NCI-H128 (cell line): ENCODE data around the gene NHLRC3.
"Not testable (repeated sequence)": the region's sequence is repeated elsewhere in the genome, so short reads cannot be mapped to it uniquely, and the experiment has no call there.

Experiments
- DNase-seq: peaks from one replicate; lab custom pipeline; 2025; ENCODE audit not compliant: unreplicated experiment; lab: John Stamatoyannopoulos, UW

NHLRC3 gene, protein sequence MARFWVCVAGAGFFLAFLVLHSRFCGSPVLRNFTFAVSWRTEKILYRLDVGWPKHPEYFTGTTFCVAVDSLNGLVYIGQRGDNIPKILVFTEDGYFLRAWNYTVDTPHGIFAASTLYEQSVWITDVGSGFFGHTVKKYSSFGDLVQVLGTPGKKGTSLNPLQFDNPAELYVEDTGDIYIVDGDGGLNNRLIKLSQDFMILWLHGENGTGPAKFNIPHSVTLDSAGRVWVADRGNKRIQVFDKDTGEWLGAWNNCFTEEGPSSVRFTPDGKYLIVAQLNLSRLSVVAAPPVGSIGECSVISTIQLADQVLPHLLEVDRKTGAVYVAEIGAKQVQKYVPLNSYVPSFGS

DNA sequence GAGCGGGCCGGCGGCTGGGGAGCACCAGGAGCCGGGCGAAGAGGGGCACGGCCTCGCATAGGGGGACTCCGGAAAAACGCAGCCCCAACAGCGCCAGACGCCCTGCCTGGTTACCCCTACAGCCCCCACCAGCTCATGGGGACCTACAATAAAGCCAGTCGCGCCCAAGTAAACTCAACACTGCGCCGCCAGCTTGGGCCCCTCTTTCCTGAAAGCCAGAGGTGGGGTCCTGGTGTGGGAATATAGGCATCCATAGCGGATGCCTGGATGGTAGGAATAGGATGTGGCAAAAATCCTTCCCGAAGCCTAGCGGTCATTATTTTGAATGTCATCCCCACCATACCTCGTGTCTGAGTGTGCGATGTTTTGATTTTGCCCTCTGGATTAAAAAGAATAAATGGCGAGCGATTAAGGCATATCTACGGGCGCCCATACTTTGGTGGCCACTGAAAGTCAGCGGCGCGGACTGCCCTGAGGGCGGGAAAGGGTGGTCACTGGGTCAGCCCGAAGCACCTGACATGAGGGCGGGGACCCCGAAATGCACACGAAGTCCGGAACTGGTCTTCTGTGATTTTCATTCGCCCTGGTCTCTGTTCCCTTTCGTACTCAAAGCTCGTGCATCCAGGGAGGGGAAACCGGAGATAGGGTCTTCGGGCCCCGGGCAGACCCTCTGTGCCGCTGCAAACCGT is at the start of gene NHLRC3, which contains the start of gene PROSER1:
Gene NHLRC3 (plus strand): TSS at position 577 of the 689 bp plus-strand sequence. CDS start 184 bp downstream, outside the sequence.
Gene PROSER1 (minus strand): TSS at position 210 of the 689 bp plus-strand sequence. CDS start 847 bp downstream, outside the sequence.
- peak; percentile 94 for DNase-seq

DNA sequence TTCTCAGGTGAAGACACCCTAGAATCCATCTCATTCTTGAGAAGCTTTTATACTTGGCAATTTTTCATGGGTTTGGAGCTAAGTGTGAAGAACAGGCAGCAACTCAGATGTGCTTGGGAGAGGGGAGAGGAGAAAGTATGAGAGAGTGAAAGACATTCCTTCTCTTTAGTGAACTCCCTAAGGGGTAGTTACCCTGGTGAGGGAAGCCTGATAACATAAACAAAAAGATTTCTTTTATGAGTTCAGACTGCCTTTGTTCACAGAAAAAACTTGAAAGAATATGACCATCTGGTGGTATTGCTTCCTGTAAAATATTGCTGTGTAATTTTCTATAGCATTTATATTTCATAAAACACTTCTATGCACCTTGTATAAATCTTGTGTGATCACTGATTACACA is 47.6 kb upstream of the NHLRC3 start, which contains the start of gene STOML3:
Gene STOML3 (minus strand): TSS at position 139 of the 400 bp plus-strand sequence. CDS start 110 bp downstream, at position 29.
- DNase-seq: no peak

DNA sequence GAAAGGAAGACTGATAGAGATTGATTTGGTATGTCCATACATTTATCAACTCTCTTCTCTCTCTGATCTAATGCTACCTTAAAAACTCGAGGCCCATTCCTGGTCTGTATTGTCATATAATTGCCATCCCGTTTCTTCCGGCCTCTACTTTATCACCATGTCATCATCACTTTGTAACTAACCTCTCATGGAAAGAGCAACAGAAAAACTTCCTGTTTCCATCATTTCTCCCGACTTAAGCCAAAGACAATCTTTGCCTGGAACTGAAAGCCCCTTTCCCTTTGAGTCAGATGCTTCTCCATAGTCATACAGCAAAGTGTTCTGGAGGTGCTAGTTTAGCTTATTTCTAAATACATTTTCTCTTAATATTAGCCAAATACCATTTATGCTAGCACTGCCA is 44.9 kb upstream of the NHLRC3 start:
- DNase-seq: no peak

DNA sequence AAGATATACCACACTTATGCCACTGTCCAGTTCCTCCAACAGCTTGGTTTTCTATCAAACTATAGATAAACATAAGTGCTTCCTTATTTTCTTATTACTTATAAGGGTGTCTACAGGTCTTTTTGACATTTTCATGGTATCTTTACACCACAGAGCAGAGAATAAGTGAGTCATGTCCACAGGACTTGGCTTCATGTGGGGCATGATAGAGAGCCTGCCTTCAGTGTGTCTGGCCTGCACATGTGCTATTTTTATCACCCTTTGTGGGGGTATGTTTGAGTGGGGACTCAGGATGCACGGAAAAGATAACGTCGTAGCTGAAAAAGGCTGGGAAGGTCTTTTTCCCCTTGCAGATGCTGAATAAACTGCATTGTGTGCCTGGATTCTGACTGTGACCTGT is 39.5 kb upstream of the NHLRC3 start:
- DNase-seq: no peak

DNA sequence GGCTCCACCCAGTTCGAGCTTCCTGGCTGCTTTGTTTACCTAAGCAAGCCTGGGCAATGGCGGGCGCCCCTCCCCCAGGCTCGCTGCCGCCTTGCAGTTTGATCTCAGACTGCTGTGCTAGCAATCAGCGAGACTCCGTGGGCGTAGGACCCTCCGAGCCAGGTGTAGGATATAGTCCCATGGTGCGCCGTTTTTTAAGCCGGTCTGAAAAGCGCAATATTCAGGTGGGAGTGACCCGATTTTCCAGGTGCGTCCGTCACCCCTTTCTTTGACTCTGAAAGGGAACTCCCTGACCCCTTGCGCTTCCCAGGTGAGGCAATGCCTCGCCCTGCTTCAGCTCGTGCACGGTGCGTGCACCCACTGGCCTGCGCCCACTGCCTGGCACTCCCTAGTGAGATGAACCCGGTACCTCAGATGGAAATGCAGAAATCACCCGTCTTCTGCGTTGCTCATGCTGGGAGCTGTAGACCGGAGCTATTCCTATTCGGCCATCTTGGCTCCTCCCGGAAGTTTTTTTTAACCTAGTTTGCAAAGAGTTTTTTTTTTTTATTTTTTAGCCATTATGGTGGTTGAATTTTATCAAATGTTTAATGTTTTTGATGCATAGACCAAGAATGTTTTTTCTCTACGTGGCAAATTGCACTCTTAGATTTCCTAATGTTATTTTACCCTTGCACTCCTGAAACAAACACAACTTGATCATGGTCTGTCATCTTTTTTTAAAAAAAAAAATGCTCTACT is 31.7 kb upstream of the NHLRC3 start:
- DNase-seq: not testable (repeated sequence)

DNA sequence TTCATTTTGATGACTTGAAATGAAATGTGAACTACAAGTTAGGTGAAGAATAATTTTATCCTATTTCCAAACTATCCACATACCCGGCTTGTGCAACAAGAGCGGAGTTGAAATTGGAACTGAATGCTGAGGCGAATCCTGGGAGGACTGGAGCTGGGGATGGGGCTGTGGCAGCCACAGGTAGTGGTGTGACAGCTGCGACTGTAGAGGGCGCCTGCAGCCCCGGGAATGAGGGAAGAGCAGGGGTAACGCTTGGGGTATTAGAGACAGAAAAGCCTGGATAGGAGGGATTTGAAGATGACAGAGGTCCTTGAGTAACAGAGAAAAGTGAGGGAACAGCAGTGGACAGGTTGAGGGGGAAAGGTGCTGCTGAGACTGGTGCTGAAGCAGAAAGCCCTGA is 25.6 kb upstream of the NHLRC3 start:
- DNase-seq: no peak

DNA sequence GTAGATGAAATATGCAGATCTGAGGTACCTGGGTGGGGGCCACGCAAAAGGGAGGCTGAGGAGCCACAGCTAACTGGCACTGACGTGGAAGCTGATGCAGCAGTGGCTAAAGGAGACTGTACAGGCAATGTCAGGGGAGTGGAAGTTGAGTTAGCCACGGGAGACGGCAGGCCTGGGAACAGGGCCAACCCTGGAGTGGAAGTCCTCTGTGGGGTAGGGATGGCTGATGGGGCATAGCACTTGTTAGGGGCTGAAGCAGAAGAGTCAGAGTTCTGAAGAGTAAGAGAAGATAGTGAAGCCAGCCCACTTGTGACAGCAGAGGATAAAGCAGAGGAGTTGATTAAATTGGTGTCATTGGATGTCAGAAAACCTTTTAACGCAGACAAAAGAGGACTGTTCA is 24.8 kb upstream of the NHLRC3 start:
- no peak for DNase-seq

DNA sequence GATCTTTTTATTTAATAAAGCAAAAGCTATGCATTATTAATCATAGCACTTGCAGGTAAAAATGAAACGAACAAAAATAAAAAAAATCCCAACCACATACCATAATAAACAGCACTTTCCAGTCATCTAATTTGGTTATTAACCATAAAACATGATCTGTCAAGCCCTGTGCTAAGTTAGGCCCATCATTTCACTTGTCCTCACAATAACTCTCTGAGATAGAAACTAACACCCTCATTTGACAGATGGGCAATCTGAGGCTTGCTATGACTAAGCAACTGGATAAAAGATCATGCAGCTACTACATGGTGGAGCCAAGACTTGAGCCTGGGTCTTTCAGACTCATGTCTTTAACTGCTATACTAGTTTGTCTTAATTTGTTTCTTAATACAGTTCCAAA is 22.2 kb upstream of the NHLRC3 start:
- no peak for DNase-seq

DNA sequence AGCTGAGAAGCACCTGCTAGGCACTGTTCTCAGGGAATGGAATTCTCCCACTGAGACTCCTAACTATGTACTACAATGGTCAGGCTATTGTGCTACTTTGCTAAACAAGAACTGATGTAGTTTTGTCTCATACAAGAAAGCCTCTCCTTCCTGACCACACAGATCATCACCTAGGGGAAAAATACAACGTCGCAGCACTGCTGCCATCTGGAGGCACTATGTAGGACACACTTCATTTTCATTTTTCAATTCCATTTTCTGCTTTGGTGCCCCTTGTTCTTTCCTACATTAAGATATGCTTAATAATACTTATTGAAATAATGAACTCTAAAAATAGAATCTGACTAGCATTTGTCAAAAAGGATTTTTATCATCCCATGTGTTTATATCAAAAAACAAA is 21.5 kb upstream of the NHLRC3 start:
- DNase-seq: peak; percentile 10

DNA sequence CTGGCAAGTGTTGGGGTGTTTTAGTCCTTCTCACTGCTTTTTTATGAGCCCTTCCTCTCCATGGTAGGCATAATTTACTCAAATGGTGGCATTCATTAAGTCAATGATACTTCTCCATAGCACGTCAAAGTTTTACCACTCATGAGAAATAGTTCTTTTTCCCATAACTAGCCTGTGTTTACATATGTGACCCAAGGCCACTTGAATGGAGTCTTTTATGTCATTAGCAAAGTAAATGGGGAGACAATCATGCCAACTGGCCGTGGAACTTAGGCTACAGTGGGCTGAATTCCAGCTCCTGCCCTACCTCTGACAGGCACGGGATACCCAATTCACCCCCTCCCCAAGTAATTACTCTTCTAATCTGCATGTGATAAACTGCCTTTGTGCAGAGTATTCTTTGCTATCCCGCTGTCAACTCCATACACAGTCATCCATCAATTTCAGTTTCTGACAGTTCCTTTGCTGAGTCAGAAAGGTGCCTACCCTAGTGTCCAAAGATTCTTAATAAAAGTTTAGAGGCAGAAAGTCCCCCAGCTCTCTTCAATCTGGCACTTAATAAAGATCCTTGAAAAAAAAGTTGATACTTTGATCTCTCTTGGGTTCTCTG is 17.3 kb upstream of the NHLRC3 start:
- no peak for DNase-seq

DNA sequence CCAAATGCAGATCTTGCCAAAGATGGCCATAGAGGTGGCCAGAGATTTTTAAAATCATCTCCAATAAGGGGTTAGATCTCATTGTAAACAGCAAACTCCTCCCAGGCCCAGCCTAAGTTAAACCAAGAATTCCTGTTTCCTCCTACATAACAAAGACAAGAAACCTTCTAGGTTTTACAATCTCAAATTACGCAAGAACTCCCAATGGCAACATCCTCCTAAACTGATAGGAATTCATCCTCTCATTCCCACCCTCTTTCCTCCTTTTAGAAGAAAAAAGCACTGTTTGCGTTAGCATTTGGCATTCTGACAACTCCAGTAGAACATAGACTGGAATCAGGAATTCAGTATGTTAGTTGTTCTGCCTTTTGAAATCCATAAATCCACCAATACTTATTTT is 14.9 kb upstream of the NHLRC3 start:
- no peak for DNase-seq

DNA sequence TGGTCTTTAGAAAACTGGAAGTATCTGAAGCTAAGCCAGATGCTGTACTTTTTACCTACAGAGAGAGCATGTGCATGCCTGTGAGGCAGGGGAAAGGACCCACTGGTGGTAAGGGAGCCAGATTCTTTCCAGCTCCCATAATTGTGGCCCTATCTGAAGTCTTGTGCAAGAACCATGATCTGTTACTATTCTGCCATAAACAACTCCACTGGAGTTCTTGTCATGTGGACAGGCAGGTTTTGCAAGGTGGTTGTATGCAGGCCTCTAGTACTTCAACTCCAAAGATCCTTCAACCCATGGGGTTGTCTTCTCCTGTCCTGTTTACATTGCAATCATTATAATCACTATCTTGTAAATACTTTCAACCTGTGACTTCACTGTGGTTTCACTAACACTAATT is 14.5 kb upstream of the NHLRC3 start:
- no peak for DNase-seq

DNA sequence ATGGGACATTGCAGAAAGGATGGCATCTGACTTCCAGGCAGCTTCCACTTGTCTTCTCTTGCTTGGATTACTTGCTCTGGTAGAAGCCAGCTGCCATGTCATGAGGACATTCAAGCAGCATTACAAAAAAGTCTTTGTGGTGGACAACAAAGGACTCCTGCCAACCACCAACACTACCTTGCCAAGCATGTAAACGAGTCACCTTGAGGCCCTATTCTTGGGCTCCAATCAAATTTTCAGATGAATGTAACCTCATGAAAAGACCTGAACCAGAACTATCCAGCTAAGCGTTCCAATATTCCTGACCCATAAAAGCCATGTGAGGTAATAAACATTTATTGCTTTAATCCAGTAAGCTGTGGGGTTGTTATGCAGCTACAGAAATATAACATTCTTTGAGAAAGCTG is 12.8 kb upstream of the NHLRC3 start:
- no peak for DNase-seq

DNA sequence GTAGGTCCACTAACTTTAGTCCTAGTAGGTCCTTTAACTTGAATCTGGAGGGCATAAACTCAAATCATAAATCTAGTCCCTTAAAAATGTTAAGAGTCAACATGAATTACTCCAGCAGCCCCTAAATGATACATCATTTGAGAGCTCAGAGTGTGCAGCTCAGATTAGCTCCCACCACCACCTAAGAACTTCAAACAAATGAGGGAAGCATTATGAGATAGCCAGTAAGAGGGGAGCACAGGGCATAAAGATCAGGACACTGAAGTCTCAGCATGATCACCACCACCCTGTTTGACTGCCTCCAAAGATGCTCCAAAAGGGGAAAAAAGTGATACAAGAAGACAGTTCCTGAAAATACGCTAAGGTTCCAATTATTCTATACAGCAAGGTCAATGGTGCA is 6.1 kb upstream of the NHLRC3 start:
- no peak for DNase-seq

DNA sequence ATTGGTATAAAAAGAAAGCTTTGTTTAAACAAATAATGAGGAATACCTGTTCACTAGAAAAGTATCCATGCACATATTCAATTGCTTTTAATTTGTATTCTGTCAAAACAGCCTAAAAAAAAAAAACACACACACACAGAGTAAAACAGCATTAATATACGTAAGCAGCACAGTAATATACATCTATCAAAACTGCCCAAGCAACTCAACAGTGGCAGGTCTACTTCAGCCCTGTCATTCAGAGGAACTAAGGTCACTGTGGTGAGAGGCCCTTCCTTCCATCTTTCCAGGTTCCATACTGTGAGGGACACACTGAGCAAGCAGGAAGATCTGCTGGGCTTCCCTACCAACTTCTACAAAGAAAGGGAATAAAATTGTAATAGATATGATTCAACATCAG is 4.2 kb upstream of the NHLRC3 start:
- no peak for DNase-seq

DNA sequence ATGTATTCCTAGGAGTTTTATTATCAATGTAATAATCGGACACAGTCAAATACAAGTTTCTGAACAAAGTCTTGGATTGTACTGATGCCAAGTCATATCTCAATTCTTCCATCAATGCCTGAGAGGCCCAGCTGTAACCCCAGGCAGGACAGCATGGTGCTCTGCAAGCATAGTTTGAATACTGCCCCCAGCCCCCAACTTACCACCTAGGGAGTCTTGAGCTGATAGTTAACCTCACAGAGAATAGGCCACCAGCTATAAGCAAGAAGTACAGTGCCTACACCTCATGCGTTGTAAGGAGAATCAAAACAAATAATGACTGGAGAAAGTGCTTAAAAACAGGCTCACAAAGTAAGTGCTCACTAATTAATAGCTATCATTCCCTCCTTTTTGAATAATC is 3.1 kb upstream of the NHLRC3 start:
- DNase-seq: no peak

DNA sequence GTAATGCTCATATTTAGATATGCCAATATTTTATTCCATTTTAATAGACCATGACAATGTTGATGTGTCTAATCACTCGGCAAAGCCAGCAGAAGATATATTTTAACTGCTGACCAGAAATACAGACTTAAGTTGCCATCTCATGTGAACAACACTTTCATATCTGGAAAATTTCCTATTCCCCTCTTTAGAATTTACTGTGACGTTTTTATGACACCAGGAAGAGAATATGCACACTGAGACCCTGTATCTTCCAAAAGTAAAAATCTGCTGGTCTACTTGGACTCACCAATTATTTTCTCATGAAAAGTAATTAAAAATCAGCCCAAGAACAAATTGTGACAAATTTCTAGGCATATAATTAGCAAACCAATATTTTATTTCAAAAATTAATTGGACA is 2.5 kb upstream of the NHLRC3 start:
- DNase-seq: no peak

DNA sequence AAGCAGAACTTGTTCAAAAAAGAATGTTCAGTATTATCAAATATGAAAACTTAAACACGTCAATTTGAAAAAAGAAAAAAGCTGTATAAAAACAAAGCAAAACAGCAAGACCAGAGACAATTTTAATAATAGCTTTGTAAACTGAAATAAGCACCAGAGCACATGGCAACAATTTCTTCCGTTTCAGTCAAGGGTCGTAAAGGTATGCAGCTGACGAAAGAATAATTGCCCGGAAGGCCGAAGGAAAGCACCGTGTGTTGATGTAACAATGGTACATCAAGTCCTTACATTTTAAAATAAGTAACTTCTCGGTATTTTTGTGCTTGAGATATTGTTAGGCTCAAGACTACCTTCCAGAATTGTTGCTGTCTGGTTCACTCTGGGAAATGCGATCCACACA is 2.0 kb upstream of the NHLRC3 start:
- no peak for DNase-seq

DNA sequence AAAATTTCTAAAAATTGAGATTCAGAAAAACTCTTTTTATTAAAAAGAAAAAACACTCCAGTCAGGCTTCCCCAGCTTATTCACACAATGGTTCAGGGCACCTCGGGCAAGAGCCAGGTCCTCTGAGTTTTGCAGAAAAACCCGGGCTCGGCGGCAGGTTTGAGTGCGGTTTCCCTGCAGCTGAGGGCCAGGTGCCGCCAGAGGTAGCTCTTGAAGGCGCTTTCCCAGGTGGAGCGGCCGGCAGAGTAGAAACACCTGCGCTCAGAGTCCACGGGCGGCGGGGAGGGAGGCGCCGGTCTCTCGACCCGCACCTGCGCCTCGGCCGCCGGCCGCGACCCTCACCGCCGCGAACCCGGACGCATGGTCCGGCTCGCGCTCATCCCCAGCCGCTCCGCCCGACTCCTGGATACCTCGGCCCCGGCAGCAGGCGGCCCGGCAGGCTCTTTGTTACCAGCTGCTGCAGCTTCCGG is 811 bp upstream of the NHLRC3 start:
- peak; percentile 69 for DNase-seq

DNA sequence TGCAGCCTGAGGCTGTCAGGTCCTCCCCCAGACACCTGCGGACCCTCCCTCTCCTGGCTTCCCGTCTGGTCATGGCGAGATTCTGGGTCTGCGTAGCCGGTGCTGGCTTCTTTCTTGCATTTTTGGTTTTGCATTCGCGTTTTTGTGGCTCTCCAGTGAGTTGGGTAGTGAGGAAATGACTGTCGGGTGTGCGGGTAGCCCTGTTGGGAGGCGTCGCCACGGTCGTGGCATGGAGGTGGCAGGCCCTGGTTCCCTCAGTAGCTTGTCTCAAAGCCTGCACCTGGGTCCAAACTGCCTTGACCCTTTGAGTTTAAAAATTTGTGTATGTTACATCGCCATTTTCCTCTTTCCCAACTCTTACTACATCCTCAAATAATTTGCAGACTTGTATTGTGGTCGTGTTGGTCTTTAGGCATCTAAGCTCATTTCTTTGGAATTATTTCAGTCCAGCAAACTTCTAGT is 344 bp downstream of the NHLRC3 start:
- DNase-seq: peak; percentile 25

DNA sequence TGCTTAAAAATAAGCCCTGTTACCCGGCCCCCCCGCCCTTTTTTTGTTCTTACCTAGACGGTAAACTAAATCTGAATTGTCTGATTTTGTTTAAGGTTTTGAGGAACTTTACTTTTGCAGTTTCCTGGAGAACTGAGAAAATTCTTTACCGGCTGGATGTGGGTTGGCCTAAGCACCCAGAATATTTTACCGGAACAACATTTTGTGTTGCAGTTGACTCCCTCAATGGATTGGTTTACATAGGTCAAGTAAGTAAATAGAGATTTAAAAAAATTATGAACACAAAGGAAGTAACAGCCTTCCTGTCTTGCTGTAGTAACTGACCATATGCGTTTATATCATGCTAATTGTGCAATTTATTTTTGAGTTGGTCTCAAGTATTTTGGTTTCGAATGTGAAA is 785 bp downstream of the NHLRC3 start:
- DNase-seq: no peak
